ENCODE measurements around the gene ANKRD65.

GRCh38 chr1:1371746-1372711, 49.0 kb downstream of the ANKRD65 start:
- TF ChIP-seq CTCF (conservative IDR thresholded peaks at IDR 0.05; ENCODE audit: low read depth, low read length) (peak; percentile 96), EZH2 (IDR thresholded peaks at IDR 0.05; ENCODE audit: borderline replicate concordance, low read depth, low read length, poor library complexity, severe bottlenecking) (no peak)
